Measurements from ENCODE around the gene ZC3H7A. TPM values are rescaled to one million over a fixed set of nuclear protein-coding genes. Genes with fewer than 3 reads are reported as not detected.

ZC3H7A gene
- total and polyA plus RNA-seq, 2 of the 4 experiments (the other 2 are of a cell fraction) = 22.2 to 53.9 TPM

GRCh38 chr16:11844499-11844898 is 47.4 kb upstream of the ZC3H7A start (continued):
- TF ChIP-seq MAZ (IDR thresholded peaks at IDR 0.05; ENCODE audit: borderline replicate concordance, low read depth, low read length) (no peak), ELK1 (IDR thresholded peaks at IDR 0.05; ENCODE audit: borderline replicate concordance, low read depth, low read length) (no peak), RCOR1 (IDR thresholded peaks at IDR 0.05; ENCODE audit: insufficient replicate concordance, low read length) (no peak)

- peaks cover 19% of the 10 kb centered on the region for H4K20me1 ChIP-seq (ENCODE audit: insufficient read depth, low read length)
- no peak overlapping the region for H3K9ac ChIP-seq (ENCODE audit: low read depth, low read length)
- no peak overlapping the region for H4K5ac ChIP-seq (ENCODE audit: low read depth, low read length)
- no peak overlapping the region for H3K4ac ChIP-seq (ENCODE audit: low read depth, low read length)
- no peaks in the 10 kb centered on the region for H3K9me3 ChIP-seq (ENCODE audit: control insufficient read depth, insufficient read depth, low read length)
- no peak overlapping the region for H2BK20ac ChIP-seq (ENCODE audit: low read depth, low read length)
- CTCF ChIA-PET = no interaction called here
- no peak overlapping the region for H2BK5ac ChIP-seq (ENCODE audit: low read depth, low read length, poor library complexity, severe bottlenecking)
- H3K23ac ChIP-seq (ENCODE audit: low read depth, low read length) = no peak overlapping the region
- in situ Hi-C loops (cut with MboI; ENCODE audit: low sequenced_read_pairs) = no loop called here
- H4K8ac ChIP-seq (ENCODE audit: low read depth in 2 of 2, low read length in 2 of 2) = no peak overlapping the region
- no peak overlapping the region for H2AFZ ChIP-seq (replicated peaks; ENCODE audit: low read length, poor library complexity)
- no peak overlapping the region for H2BK120ac ChIP-seq (ENCODE audit: low read depth, low read length)
- no peak overlapping the region for H3K14ac ChIP-seq (replicated peaks; ENCODE audit: low read depth, low read length)
- no TSS peak for BruUV-seq (replicated peaks)
- no peak overlapping the region for H3K4me2 ChIP-seq (ENCODE audit: low read depth, low read length)
- no peak overlapping the region for H3K56ac ChIP-seq (ENCODE audit: extremely low read depth, insufficient read depth, low read length)
- no peak overlapping the region for H2BK15ac ChIP-seq (ENCODE audit: low read depth, low read length)
- ATAC-seq (ENCODE audit: low read depth) (no peak), DNase-seq (no peak)
- H3K27me3 ChIP-seq (ENCODE audit: control insufficient read depth, insufficient read depth, low read length) = no peaks in the 10 kb centered on the region
- H3K79me1 ChIP-seq (ENCODE audit: low read depth in 1 of 2, low read length in 2 of 2) = peaks cover 30 to 50% of the 10 kb centered on the region in 2 experiments
- H2AK5ac ChIP-seq (ENCODE audit: low read depth, low read length) = no peak overlapping the region
- no peak overlapping the region for H3K4me3 ChIP-seq (ENCODE audit: insufficient read depth, low read depth, low read length)
- POLR2A ChIA-PET (ENCODE audit: unreplicated experiment) = no interaction called here
- H3K9me1 ChIP-seq (ENCODE audit: insufficient read depth, low read length) = peaks cover 3% of the 10 kb centered on the region
- intact Hi-C loops (cut with micrococcal nuclease) = no loop called here
- H3K36me3 ChIP-seq (ENCODE audit: control insufficient read depth, insufficient read depth, low read length) = peaks cover 61% of the 10 kb centered on the region
- dilution Hi-C loops (cut with HindIII; ENCODE audit: low sequenced_read_pairs, unreplicated experiment) = no loop called here
- WGBS, 2 experiments (ENCODE audit: extremely low coverage in 2 of 2, insufficient read length in 1 of 2) = no CpG with 5 or more reads among the region's 5 CpGs
- no peak overlapping the region for H3K18ac ChIP-seq (ENCODE audit: low read depth, low read length)
- H3K27ac ChIP-seq (ENCODE audit: insufficient read depth, low read length) = no peak overlapping the region
- H4K91ac ChIP-seq (ENCODE audit: insufficient read depth, low read depth, low read length) = no peak overlapping the region
- no peak overlapping the region for H2AK9ac ChIP-seq (replicated peaks; ENCODE audit: low read depth, low read length, poor library complexity)
- peaks cover 1% of the 10 kb centered on the region; the same call in 1 of the 2 replicates for H3K4me1 ChIP-seq (ENCODE audit: control insufficient read depth, insufficient read depth, low read length)
- TF ChIP-seq CHD1 (IDR thresholded peaks at IDR 0.05; ENCODE audit: low read depth, low read length) = no peak
- TF ChIP-seq NFE2L2 (IDR thresholded peaks at IDR 0.05; ENCODE audit: low read depth, low read length) = no peak
- TF ChIP-seq POLR2A (IDR thresholded peaks at IDR 0.05; ENCODE audit: low read depth, low read length) = no peak
- TF ChIP-seq CEBPB (IDR thresholded peaks at IDR 0.05; ENCODE audit: low read depth, low read length) = no peak
- TF ChIP-seq MAZ (IDR thresholded peaks at IDR 0.05; ENCODE audit: borderline replicate concordance, low read depth, low read length) = no peak
- no peak for TF ChIP-seq RFX5 (IDR thresholded peaks at IDR 0.05; ENCODE audit: low read depth, low read length)
- no peak for TF ChIP-seq RCOR1 (IDR thresholded peaks at IDR 0.05; ENCODE audit: insufficient replicate concordance, low read length)
- no peak for TF ChIP-seq FOS (IDR thresholded peaks at IDR 0.05; ENCODE audit: low read depth, low read length)
- no peak for TF ChIP-seq ELK1 (IDR thresholded peaks at IDR 0.05; ENCODE audit: borderline replicate concordance, low read depth, low read length)
- TF ChIP-seq RAD21 (IDR thresholded peaks at IDR 0.05; ENCODE audit: low read length) = no peak
- no peak for TF ChIP-seq SMC3 (IDR thresholded peaks at IDR 0.05; ENCODE audit: low read depth, low read length)
- TF ChIP-seq, protein P1, sequence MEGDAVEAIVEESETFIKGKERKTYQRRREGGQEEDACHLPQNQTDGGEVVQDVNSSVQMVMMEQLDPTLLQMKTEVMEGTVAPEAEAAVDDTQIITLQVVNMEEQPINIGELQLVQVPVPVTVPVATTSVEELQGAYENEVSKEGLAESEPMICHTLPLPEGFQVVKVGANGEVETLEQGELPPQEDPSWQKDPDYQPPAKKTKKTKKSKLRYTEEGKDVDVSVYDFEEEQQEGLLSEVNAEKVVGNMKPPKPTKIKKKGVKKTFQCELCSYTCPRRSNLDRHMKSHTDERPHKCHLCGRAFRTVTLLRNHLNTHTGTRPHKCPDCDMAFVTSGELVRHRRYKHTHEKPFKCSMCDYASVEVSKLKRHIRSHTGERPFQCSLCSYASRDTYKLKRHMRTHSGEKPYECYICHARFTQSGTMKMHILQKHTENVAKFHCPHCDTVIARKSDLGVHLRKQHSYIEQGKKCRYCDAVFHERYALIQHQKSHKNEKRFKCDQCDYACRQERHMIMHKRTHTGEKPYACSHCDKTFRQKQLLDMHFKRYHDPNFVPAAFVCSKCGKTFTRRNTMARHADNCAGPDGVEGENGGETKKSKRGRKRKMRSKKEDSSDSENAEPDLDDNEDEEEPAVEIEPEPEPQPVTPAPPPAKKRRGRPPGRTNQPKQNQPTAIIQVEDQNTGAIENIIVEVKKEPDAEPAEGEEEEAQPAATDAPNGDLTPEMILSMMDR (conservative IDR thresholded peaks at IDR 0.05; ENCODE audit: low read depth, low read length) = no peak
- TF ChIP-seq MXI1 (IDR thresholded peaks at IDR 0.05; ENCODE audit: borderline replicate concordance, low read depth, low read length) = no peak
These were observed 46.8 kb upstream of the ZC3H7A start for GRCh38 chr16:11843861-11844260.

All from IMR-90 (cell line).